C4-2B (cell line): ENCODE results near the gene CA5A.
"Not testable (repeated sequence)": the region's sequence is repeated elsewhere in the genome, so short reads cannot be mapped to it uniquely, and the experiment has no call there.

ENCODE experiments used
- CTCF ChIP-seq: fragments of 450-650 bp; conservative IDR thresholded peaks from 2 replicates; pipeline ENCODE4 v1.5.1; 2017; ENCODE audit warnings: mild to moderate bottlenecking
- ZFX ChIP-seq: fragments of 450-650 bp; IDR thresholded peaks from 2 replicates; pipeline ENCODE4 v1.6.1; 2017

DNA sequence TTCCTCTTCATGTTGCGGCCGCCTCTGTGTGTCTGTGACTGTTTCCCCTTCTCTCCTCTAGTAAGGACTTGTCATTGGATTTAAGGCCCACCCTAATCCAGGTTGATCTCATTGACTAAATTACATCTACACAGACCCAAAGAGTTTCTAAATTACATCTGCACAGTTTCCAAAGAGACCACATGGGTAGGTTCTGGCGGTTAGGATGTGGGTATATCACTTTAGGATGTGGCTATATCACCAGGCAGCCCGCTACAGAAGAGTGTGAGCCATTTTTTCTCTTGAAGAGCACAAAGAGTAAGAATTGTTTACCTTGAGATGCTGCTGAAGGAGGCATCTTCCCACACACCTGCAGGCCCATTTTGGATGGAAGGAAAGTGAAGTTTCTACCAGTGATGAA is 45.0 kb upstream of the CA5A start:
- TF ChIP-seq CTCF, ZFX: not testable (repeated sequence)
